PFSK-1 (cell line): ENCODE measurements around the gene C3orf18.

Experiments
- FOXP2 ChIP-seq: optimal IDR thresholded peaks from 2 replicates; pipeline ENCODE3; 2011; ENCODE audit warnings: borderline replicate concordance, control low read depth, inconsistent platforms; ENCODE audit not compliant: insufficient read depth; ENCODE audit errors: extremely low read length, extremely low read depth
- POLR2AphosphoS5 ChIP-seq: IDR thresholded peaks from 2 replicates; pipeline ENCODE4 v1.6.1; 2012; ENCODE audit warnings: low read depth, mild to moderate bottlenecking, control low read depth, low read length, moderate library complexity
- REST ChIP-seq, 2 experiments: IDR thresholded peaks; 2 replicates each; pipeline versions ENCODE4 v1.6.1 to v1.8.0; 2011 to 2012; ENCODE audit warnings: low read depth in 2 of 2, low read length in 2 of 2, control low read depth in 1 of 2, inconsistent platforms in 1 of 2, mild to moderate bottlenecking in 1 of 2, moderate library complexity in 1 of 2; ENCODE audit not compliant: insufficient read depth in 1 of 2
- SIN3A ChIP-seq: IDR thresholded peaks from 2 replicates; pipeline ENCODE4 v1.6.1; 2012; ENCODE audit warnings: mild to moderate bottlenecking, low read length, moderate library complexity, borderline replicate concordance; ENCODE audit not compliant: insufficient read depth
- TAF1 ChIP-seq: IDR thresholded peaks from 2 replicates; pipeline ENCODE4 v1.6.1; 2012; ENCODE audit warnings: low read length, control low read depth, borderline replicate concordance; ENCODE audit not compliant: insufficient read depth

The C3orf18 gene

GRCh38 chr3:50564321-50564720 is 3.2 kb downstream of the C3orf18 start:
- TF ChIP-seq REST (IDR thresholded peaks at IDR 0.05; ENCODE audit: insufficient read depth in 1 of 2, low read depth in 2 of 2, low read length in 2 of 2), result no peak
- no peak for TF ChIP-seq TAF1
- TF ChIP-seq POLR2AphosphoS5, result no peak
- TF ChIP-seq FOXP2, result no peak
- no peak for TF ChIP-seq SIN3A

GRCh38 chr3:50563867-50564266 is 3.7 kb downstream of the C3orf18 start:
- no peak for TF ChIP-seq SIN3A
- TF ChIP-seq TAF1, result no peak
- no peak for TF ChIP-seq POLR2AphosphoS5
- TF ChIP-seq REST (IDR thresholded peaks at IDR 0.05; ENCODE audit: insufficient read depth in 1 of 2, low read depth in 2 of 2, low read length in 2 of 2), result no peak
- no peak for TF ChIP-seq FOXP2

GRCh38 chr3:50562861-50563260 is 4.7 kb downstream of the C3orf18 start:
- TF ChIP-seq FOXP2 (no peak), REST (IDR thresholded peaks at IDR 0.05; ENCODE audit: insufficient read depth in 1 of 2, low read depth in 2 of 2, low read length in 2 of 2) (no peak), POLR2AphosphoS5 (no peak), SIN3A (no peak), TAF1 (no peak)

- TF ChIP-seq SIN3A (no peak), FOXP2 (no peak), POLR2AphosphoS5 (no peak), TAF1 (no peak), REST (IDR thresholded peaks at IDR 0.05; ENCODE audit: insufficient read depth in 1 of 2, low read depth in 2 of 2, low read length in 2 of 2) (no peak)
These were observed 7.8 kb downstream of the C3orf18 start for GRCh38 chr3:50559702-50560101.

- no peak for TF ChIP-seq POLR2AphosphoS5
These were observed 9.6 kb downstream of the C3orf18 start for GRCh38 chr3:50557915-50558314.
